ENCODE measurements around the gene MAD1L1.

GRCh38 chr7:2220030-2220429 lies 12.7 kb downstream of the MAD1L1 start:
- no peak for TF ChIP-seq PATZ1 (CRISPR knock-in tag; IDR thresholded peaks at IDR 0.05; ENCODE audit: borderline replicate concordance)
- TF ChIP-seq GLIS3 (CRISPR knock-in tag; IDR thresholded peaks at IDR 0.05), result no peak
- no peak for TF ChIP-seq ARNTL (CRISPR knock-in tag; IDR thresholded peaks at IDR 0.05; ENCODE audit: borderline replicate concordance, low read depth)
- no peak for TF ChIP-seq TCF4 (CRISPR knock-in tag; IDR thresholded peaks at IDR 0.05; ENCODE audit: borderline replicate concordance)
- TF ChIP-seq TOX (CRISPR knock-in tag; IDR thresholded peaks at IDR 0.05; ENCODE audit: borderline replicate concordance), result no peak
- TF ChIP-seq, protein P1, sequence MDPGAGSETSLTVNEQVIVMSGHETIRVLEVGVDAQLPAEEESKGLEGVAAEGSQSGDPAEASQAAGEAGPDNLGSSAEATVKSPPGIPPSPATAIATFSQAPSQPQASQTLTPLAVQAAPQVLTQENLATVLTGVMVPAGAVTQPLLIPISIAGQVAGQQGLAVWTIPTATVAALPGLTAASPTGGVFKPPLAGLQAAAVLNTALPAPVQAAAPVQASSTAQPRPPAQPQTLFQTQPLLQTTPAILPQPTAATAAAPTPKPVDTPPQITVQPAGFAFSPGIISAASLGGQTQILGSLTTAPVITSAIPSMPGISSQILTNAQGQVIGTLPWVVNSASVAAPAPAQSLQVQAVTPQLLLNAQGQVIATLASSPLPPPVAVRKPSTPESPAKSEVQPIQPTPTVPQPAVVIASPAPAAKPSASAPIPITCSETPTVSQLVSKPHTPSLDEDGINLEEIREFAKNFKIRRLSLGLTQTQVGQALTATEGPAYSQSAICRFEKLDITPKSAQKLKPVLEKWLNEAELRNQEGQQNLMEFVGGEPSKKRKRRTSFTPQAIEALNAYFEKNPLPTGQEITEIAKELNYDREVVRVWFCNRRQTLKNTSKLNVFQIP (CRISPR knock-in tag; IDR thresholded peaks at IDR 0.05; ENCODE audit: borderline replicate concordance, low read depth), result no peak
- TF ChIP-seq ZNF565 (CRISPR knock-in tag; conservative IDR thresholded peaks at IDR 0.05; ENCODE audit: low read depth), result no peak
- no peak for TF ChIP-seq SNAI2 (CRISPR knock-in tag; IDR thresholded peaks at IDR 0.05)
- TF ChIP-seq ZC3H10 (CRISPR knock-in tag; IDR thresholded peaks at IDR 0.05), result no peak
- no peak for TF ChIP-seq ZNF70 (CRISPR knock-in tag; IDR thresholded peaks at IDR 0.05)
- TF ChIP-seq ISL1 (CRISPR knock-in tag; IDR thresholded peaks at IDR 0.05), result no peak
- no peak for TF ChIP-seq ZFP30 (CRISPR knock-in tag; IDR thresholded peaks at IDR 0.05)
- TF ChIP-seq, protein P2, sequence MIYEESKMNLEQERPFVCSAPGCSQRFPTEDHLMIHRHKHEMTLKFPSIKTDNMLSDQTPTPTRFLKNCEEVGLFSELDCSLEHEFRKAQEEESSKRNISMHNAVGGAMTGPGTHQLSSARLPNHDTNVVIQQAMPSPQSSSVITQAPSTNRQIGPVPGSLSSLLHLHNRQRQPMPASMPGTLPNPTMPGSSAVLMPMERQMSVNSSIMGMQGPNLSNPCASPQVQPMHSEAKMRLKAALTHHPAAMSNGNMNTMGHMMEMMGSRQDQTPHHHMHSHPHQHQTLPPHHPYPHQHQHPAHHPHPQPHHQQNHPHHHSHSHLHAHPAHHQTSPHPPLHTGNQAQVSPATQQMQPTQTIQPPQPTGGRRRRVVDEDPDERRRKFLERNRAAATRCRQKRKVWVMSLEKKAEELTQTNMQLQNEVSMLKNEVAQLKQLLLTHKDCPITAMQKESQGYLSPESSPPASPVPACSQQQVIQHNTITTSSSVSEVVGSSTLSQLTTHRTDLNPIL (CRISPR knock-in tag; IDR thresholded peaks at IDR 0.05; ENCODE audit: low read depth), result no peak

Data from SK-N-SH treated with all-trans-retinoic acid at 6 μM for 48 hours (cell line).